Stimulated activated CD8-positive, alpha-beta memory T cell treated with anti-CD3 and anti-CD28 coated beads, Interleukin-4, amount 100 ng/mL, for 4 hours (primary cell): ENCODE data around the gene UROC1.

ENCODE experiments used
- DNase-seq, 2 donors: peaks; one replicate each; pipeline ENCODE4 v3.0.0-alpha.2; 2020; ENCODE audit warnings: low read depth in 2 of 2, low spot score in 1 of 2

UROC1 gene

GRCh38 chr3:126497956-126498355, 19.6 kb downstream of the UROC1 start:
- DNase-seq = no peak

GRCh38 chr3:126496894-126497850, 20.4 kb downstream of the UROC1 start:
- no peak for DNase-seq

GRCh38 chr3:126495786-126496185, 21.8 kb downstream of the UROC1 start:
- no peak for DNase-seq

GRCh38 chr3:126494970-126495230, 22.7 kb downstream of the UROC1 start:
- no peak for DNase-seq

GRCh38 chr3:126494204-126494969, 23.2 kb downstream of the UROC1 start:
- no peak for DNase-seq

GRCh38 chr3:126493739-126494138, 23.8 kb downstream of the UROC1 start:
- no peak for DNase-seq

- no peak for DNase-seq
Observed at GRCh38 chr3:126493051-126493450, 24.5 kb downstream of the UROC1 start.

GRCh38 chr3:126491221-126492013, 26.2 kb downstream of the UROC1 start:
- no peak for DNase-seq

- no peak for DNase-seq
Observed at GRCh38 chr3:126490619-126491018, 27.0 kb downstream of the UROC1 start.

- DNase-seq = no peak
Observed at GRCh38 chr3:126488886-126489569, 28.5 kb downstream of the UROC1 start.

GRCh38 chr3:126488185-126488584, 29.4 kb downstream of the UROC1 start:
- DNase-seq = no peak

GRCh38 chr3:126487151-126487771, 30.3 kb downstream of the UROC1 start:
- DNase-seq = no peak

GRCh38 chr3:126486360-126486847, 31.2 kb downstream of the UROC1 start:
- DNase-seq = no peak

- DNase-seq = no peak
Observed at GRCh38 chr3:126485956-126486355, 31.6 kb downstream of the UROC1 start.

GRCh38 chr3:126485176-126485897, 32.2 kb downstream of the UROC1 start:
- DNase-seq = no peak

- DNase-seq = no peak
Observed at GRCh38 chr3:126484662-126485061, 32.9 kb downstream of the UROC1 start.

- no peak for DNase-seq
Observed at GRCh38 chr3:126484148-126484547, 33.4 kb downstream of the UROC1 start.

GRCh38 chr3:126483321-126483761, 34.2 kb downstream of the UROC1 start:
- DNase-seq = no peak

- no peak for DNase-seq
Observed at GRCh38 chr3:126482503-126483255, 34.9 kb downstream of the UROC1 start.
